Omental fat pad (tissue), 4 donors: ENCODE results near the gene CASP12. TPM values are rescaled to one million over a fixed set of nuclear protein-coding genes. Genes with fewer than 3 reads are reported as not detected.

Experiments
- ATAC-seq: fragments of 150-250 bp; one replicate; pipeline ENCODE4 v1.9.1; 2016; ENCODE audit warnings: mild to moderate bottlenecking, moderate library complexity; ENCODE audit not compliant: low FRiP score
- DNase-seq: peaks from one replicate; pipeline ENCODE4 v3.0.0-alpha.2; 2019; ENCODE audit warnings: low spot score
- CTCF ChIP-seq, 3 donors: fragments of 450-650 bp; IDR thresholded peaks; one replicate each; pipeline ENCODE4 v1.5.1; 2016 to 2017; ENCODE audit warnings: antibody characterized with exemption in 3 of 3, mild to moderate bottlenecking in 3 of 3, moderate library complexity in 2 of 3
- small RNA-seq: library from RNA; depleted of rRNA; stranded (forward); fragments of <200 nt; gene quantifications from one replicate; pipeline ENCODE3, GENCODE V24; 2016
- total RNA-seq, 4 donors: library from RNA; depleted of rRNA; stranded (reverse); fragments of >200 nt; gene quantifications; one replicate each; pipeline ENCODE4 v1.1.0, GENCODE V29; 2016

Gene CASP12
- total RNA-seq, 4 donors from 2014 or later: 0.65 to 5.5 (median 2.4) TPM; not detected in 1

GRCh38 chr11:104841185-104841584, 57.1 kb downstream of the CASP12 start:
- no peak for TF ChIP-seq CTCF (IDR thresholded peaks at IDR 0.05)
- DNase-seq (no peak), ATAC-seq (no peak)

DNA sequence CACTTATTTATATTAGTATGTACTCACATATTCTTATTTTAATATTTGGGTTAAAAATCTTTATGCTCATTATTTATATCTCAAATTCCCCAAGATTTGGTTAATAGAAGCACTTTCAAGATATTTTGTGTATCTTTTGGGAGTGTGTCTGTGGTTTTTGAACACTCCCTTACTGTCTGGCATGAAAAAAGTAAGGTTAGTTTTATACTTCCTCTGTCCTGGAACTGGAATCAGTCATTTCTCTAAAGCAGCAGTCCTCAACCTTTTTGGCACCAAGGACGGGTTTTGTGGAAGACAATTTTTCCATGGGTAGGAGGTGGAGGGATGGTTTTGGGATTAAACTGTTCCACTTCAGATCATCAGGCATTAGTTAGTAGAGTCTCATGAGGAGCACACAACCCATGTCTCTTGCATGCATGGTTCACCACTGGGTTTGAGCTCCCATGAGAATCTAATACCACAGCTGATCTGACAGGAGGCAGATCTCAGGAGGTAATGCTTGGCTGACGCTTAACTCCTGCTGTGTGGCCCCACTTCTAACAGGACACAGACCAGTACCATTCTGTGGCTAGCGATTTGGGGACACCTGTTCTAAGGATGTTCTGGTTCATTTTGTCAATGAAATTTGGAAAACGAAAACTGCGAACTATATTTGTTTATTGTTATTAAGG, 60.2 kb downstream of the CASP12 start:
- TF ChIP-seq CTCF (IDR thresholded peaks at IDR 0.05): no peak
- ATAC-seq: no peak

DNA sequence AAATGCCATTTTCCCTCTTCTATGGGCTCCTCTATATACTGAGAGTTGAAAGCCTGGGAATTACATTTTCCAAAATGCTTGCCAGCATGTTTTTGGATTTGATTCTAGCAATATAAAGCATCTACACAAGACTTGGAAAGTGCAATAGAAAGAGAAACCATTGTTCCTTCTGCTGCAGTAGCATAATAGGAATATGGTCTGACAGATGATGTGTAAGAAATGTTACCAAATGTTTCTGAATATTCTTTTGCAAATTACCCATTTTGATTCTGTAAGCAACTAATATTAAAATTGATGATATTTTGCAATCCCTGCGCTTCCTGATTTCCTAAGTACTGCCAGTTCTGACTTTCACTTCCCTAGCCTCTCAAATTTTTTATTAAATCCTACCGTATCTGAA, 61.6 kb downstream of the CASP12 start:
- DNase-seq (no peak), ATAC-seq (no peak)
- no peak for TF ChIP-seq CTCF (IDR thresholded peaks at IDR 0.05)

More for the DNA sequence above, 60.2 kb downstream of the CASP12 start:
- DNase-seq: no peak

Small RNA genes within 50 kb of the gene (small RNA-seq; reads per million reads assigned to genes)
- not detected for gene AP002004.1

Other genes with a start within 250 kb of the CASP12 start
- 100 to 1,000 TPM; 122 to 297 (median 226) TPM for gene CASP4, start 70.1 kb upstream of the CASP12 start, total RNA-seq
- 1 to 10 TPM in 1 of 4 donors, under 1 TPM in 1, not detected in 2; 0.72 to 3.9 TPM for gene CASP5, start 124.7 kb upstream of the CASP12 start, total RNA-seq
- 10 to 100 TPM; 12.1 to 28.4 (median 20.8) TPM for gene CASP1, start 136.7 kb upstream of the CASP12 start, total RNA-seq
- gene CARD16, start 146.9 kb upstream of the CASP12 start, total RNA-seq: 10 to 100 TPM in 3 of 4 donors, 1 to 10 TPM in 1; 8.8 to 22.2 (median 11.8) TPM
- gene CARD18, start 241.3 kb upstream of the CASP12 start, total RNA-seq: not detected